NB4 (cell line): ENCODE results near the gene IL23A.

Experiments used
- CTCF ChIP-seq: IDR thresholded peaks from one replicate; pipeline ENCODE4 v1.5.1; 2012; ENCODE audit warnings: low read depth, low read length
- MAX ChIP-seq: IDR thresholded peaks from 2 replicates; pipeline ENCODE4 v1.6.1; 2011; ENCODE audit warnings: low read depth, low read length
- POLR2A ChIP-seq: IDR thresholded peaks from 2 replicates; pipeline ENCODE4 v1.6.1; 2011; ENCODE audit warnings: mild to moderate bottlenecking; ENCODE audit not compliant: insufficient read length; ENCODE audit errors: extremely low read depth

- no peak for TF ChIP-seq MAX
- TF ChIP-seq CTCF, result no peak
- TF ChIP-seq POLR2A, result no peak
Observed at GRCh38 chr12:56361487-56362129, 22.9 kb downstream of the IL23A start.
